HAP-1 (cell line): ENCODE results near the gene LRP1-AS.

Experiments
- DNase-seq, 2 experiments: peaks; one replicate each; pipeline ENCODE4 v3.0.0-alpha.2; 2016 to 2020; ENCODE audit warnings: low spot score in 2 of 2
- H3K27me3 ChIP-seq: fragments of 250-450 bp; sonication (Bioruptor Pico); 2 replicates; pipeline ENCODE4 v1.5.1; 2020; ENCODE audit warnings: low read depth, mild to moderate bottlenecking, moderate library complexity
- H3K36me3 ChIP-seq: fragments of 250-450 bp; sonication (Bioruptor Pico); replicated peaks from 2 replicates; pipeline ENCODE4 v1.5.1; 2020; ENCODE audit warnings: mild to moderate bottlenecking
- H3K4me1 ChIP-seq: fragments of 250-450 bp; sonication (Bioruptor Pico); 2 replicates; pipeline ENCODE4 v1.5.1; 2020; ENCODE audit warnings: mild to moderate bottlenecking
- H3K4me3 ChIP-seq: fragments of 250-450 bp; sonication (Bioruptor Pico); 2 replicates; pipeline ENCODE4 v1.5.1; 2020; ENCODE audit warnings: mild to moderate bottlenecking, moderate library complexity
- H3K9me3 ChIP-seq: fragments of 250-450 bp; sonication (Bioruptor Pico); 2 replicates; pipeline ENCODE4 v1.5.1; 2020; ENCODE audit warnings: mild to moderate bottlenecking, moderate library complexity
- in situ Hi-C: fragments of 300-500 bp; cut with MboI; formaldehyde crosslinking; loops from 3 replicates; pipeline ENCODE4 v1.14.3; 2020; ENCODE audit warnings: low sequenced_read_pairs, inconsistent platforms, mixed read lengths

Gene LRP1-AS

DNA sequence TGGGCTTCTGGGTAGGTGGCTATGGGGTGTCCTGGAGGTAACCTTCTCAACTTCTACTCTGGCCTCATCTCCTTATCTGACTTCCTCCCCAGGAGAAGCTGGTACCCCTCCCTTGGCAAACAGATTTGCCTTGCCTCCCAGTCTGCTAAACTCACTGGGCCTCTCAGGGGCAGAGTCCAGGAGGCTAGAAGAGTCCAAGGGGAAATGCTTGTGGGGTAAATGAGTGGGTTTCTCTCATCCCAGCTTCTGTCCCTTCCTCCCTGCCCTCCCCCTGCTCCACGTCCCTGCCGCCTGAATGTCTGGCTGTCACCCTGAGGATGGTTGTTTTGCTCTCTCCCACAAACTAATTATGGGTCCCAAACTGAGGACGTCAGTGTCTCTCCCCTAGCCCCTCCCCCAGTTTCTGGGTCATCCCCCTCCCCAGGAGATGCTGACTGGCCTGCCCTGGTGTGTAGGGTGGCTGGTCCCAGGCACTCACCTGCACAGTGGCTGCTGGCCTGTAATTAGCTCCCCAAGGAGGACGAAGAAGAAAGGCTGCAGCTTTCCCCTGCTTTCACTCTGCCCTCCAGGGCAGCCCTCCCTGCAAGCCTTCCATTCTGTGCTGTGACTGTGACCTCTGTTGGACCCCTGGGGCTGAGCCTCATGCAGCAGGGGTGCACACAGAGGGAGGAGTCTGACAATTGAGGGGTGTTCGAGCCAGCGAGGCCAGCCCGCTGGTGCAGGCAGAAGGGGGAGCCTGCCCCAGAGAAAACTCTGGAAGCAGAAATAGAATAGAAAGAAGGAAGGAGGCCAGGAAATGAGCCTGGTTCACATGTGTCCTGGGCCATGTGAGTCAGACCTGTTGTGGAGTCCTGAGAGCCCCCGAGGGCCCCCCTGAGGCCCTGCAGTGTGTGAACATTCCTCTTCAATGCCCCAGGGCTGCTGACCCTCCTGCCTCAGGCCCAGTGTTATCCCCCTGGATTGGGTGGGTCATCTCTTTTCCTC is at the start of gene LRP1-AS:
Gene LRP1-AS, minus strand, starts transcription at position 659 of the 984 bp plus-strand sequence.
- Histone ChIP-seq H3K9me3 (no peaks in the 10 kb centered on the region), H3K4me1 (no peaks in the 10 kb centered on the region), H3K4me3 (no peak within 1 kb of the TSS), H3K36me3 (no peaks in the 10 kb centered on the region; the same call in none of the 2 replicates), H3K27me3 (no peaks in the 10 kb centered on the region)
- in situ Hi-C loops: no loop called here
- DNase-seq: no peak

DNA sequence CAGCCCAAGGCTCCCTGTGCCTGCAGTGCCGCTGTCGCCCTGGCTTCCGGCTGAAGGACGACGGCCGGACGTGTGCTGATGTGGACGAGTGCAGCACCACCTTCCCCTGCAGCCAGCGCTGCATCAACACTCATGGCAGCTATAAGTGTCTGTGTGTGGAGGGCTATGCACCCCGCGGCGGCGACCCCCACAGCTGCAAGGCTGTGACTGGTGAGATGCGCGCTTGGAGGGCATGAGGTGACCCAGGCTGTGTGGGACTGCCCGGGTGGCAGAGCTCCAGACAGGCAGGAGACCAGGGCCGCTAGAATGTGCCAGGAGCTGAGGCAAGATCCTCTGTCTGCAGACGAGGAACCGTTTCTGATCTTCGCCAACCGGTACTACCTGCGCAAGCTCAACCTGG is 49.5 kb upstream of the LRP1-AS start:
- in situ Hi-C loops: no loop called here
- H3K4me3 ChIP-seq: no peak overlapping the region
- H3K4me1 ChIP-seq: no peaks in the 10 kb centered on the region
- no peaks in the 10 kb centered on the region for H3K9me3 ChIP-seq
- H3K36me3 ChIP-seq: peaks cover 4% of the 10 kb centered on the region
- no peaks in the 10 kb centered on the region for H3K27me3 ChIP-seq
- no peak for DNase-seq

DNA sequence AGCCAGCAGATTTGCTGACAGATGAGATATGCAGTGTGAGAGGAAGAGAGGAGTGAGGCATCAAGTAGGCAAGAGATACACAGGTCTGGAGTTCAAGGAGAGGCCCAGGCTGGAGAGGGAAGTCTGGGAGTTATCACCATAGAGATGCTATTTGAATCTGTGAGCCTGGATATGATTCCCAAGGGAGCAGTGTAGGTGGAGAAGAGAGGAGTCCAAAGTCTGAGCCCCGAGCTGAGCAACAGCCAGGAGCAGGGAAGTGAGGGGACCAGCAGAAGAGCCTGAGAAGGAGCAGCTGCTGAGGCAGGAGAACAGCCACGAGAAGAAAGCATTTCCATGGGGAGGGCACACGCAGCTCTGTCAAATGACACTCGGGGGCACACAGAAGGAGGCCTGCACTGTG is 49.0 kb upstream of the LRP1-AS start:
- Histone ChIP-seq H3K4me3 (no peak overlapping the region), H3K9me3 (no peaks in the 10 kb centered on the region), H3K36me3 (peaks cover 4% of the 10 kb centered on the region), H3K4me1 (no peaks in the 10 kb centered on the region), H3K27me3 (no peaks in the 10 kb centered on the region)
- in situ Hi-C loops: no loop called here
- DNase-seq: no peak

DNA sequence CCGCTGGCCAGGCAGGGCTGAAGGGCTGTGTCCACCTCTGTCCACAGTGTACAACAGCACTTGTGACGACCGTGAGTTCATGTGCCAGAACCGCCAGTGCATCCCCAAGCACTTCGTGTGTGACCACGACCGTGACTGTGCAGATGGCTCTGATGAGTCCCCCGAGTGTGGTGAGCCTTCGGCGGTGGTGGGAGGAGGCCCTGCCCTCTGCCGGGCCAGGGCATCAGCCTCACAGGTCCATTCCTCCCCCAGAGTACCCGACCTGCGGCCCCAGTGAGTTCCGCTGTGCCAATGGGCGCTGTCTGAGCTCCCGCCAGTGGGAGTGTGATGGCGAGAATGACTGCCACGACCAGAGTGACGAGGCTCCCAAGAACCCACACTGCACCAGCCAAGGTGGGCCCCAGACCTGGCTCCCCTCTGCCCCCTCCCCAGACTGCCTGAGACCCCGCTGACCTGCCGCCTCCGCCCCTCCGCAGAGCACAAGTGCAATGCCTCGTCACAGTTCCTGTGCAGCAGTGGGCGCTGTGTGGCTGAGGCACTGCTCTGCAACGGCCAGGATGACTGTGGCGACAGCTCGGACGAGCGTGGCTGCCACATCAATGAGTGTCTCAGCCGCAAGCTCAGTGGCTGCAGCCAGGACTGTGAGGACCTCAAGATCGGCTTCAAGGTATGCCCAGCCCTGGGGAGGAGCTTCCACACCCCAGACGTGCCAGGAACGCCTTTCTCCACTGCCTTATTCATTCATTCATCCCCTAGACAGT is 48.4 kb upstream of the LRP1-AS start:
- peaks cover 4% of the 10 kb centered on the region for H3K36me3 ChIP-seq
- no peaks in the 10 kb centered on the region for H3K9me3 ChIP-seq
- no peak overlapping the region for H3K4me3 ChIP-seq
- no peaks in the 10 kb centered on the region for H3K4me1 ChIP-seq
- DNase-seq: no peak
- in situ Hi-C loops: no loop called here
- H3K27me3 ChIP-seq: no peaks in the 10 kb centered on the region

DNA sequence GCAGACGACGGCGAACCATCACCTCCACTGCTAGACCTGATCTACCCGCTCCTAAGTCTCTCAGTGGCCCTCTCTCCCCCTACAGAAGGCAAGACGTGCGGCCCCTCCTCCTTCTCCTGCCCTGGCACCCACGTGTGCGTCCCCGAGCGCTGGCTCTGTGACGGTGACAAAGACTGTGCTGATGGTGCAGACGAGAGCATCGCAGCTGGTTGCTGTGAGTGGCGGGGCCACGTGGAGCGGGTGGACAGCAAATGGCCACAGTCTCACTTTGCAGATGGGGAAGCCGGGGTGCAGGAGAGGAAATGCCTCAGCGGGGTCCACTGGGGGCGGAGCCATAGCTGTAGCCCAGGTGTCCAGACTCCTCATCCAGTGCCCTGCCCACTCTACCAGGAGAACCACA is 47.8 kb upstream of the LRP1-AS start:
- Histone ChIP-seq H3K4me1 (no peaks in the 10 kb centered on the region), H3K9me3 (no peaks in the 10 kb centered on the region), H3K36me3 (peaks cover 4% of the 10 kb centered on the region), H3K4me3 (no peak overlapping the region), H3K27me3 (no peaks in the 10 kb centered on the region)
- no peak for DNase-seq
- in situ Hi-C loops: no loop called here

DNA sequence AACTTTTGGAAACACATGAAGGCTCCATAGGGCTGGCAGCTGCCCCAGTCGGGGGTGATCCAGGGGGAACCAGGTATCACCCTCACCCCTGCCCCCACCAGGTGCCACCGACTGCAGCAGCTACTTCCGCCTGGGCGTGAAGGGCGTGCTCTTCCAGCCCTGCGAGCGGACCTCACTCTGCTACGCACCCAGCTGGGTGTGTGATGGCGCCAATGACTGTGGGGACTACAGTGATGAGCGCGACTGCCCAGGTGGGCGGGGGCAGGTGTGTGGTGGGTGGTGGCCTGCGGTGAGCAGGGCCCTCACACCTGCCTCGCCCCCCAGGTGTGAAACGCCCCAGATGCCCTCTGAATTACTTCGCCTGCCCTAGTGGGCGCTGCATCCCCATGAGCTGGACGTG is 46.8 kb upstream of the LRP1-AS start:
- H3K36me3 ChIP-seq: peaks cover 4% of the 10 kb centered on the region
- H3K9me3 ChIP-seq: no peaks in the 10 kb centered on the region
- H3K27me3 ChIP-seq: no peaks in the 10 kb centered on the region
- no peak for DNase-seq
- no peaks in the 10 kb centered on the region for H3K4me1 ChIP-seq
- in situ Hi-C loops: no loop called here
- no peak overlapping the region for H3K4me3 ChIP-seq

DNA sequence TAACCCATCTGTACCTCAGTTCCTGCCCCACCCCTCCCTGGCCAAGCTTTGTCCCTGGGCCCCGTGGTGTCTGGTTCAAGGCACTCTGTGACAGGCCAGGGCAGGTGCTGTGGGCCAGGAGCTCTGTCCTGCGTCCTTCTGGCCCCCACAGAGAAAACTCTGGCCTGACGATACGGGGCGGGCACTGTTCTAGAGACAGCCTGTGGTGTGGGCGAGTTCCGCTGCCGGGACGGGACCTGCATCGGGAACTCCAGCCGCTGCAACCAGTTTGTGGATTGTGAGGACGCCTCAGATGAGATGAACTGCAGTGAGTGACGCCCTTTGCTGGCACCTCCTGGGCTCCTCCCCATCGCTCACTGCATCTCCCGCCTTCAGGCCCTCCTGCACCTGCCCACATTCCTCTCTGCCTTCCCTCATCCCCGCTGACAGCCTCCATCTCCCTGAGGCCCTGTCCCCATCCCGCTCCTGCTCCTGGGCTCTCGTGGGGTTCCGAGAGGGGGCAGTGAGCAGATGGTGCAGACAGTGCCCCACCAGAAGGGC is 46.4 kb upstream of the LRP1-AS start:
- no peaks in the 10 kb centered on the region for H3K4me1 ChIP-seq
- peaks cover 4% of the 10 kb centered on the region for H3K36me3 ChIP-seq
- H3K9me3 ChIP-seq: no peaks in the 10 kb centered on the region
- no peak overlapping the region for H3K4me3 ChIP-seq
- no peaks in the 10 kb centered on the region for H3K27me3 ChIP-seq
- no peak for DNase-seq
- in situ Hi-C loops: no loop called here

DNA sequence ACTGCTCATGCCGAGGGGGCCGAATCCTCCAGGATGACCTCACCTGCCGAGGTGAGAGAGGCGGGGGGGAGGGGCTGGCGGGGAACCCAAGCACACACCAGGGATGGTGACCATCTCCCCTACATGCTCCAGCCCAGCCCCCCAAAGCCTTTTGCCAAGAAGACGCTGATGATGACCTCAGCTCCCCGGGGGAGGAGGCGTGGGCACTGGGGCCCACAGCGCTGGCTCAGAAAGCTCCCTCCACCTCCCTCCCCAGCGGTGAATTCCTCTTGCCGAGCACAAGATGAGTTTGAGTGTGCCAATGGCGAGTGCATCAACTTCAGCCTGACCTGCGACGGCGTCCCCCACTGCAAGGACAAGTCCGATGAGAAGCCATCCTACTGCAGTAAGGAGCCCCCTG is 45.5 kb upstream of the LRP1-AS start:
- Histone ChIP-seq H3K27me3 (no peaks in the 10 kb centered on the region), H3K4me3 (no peak overlapping the region), H3K36me3 (no peaks in the 10 kb centered on the region; the same call in none of the 2 replicates), H3K9me3 (no peaks in the 10 kb centered on the region), H3K4me1 (no peaks in the 10 kb centered on the region)
- no peak for DNase-seq
- in situ Hi-C loops: no loop called here

DNA sequence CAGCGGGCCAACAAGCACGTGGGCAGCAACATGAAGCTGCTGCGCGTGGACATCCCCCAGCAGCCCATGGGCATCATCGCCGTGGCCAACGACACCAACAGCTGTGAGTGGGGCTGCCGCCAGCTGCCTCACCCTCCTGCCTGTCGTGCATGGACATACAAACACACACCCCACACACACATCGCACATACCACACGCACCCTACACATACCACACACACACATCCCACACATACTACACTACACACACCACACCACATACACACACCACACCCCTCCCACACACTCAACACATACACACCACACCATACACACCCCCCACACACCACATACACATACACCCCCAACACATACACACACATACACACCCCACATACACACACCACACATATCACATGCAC is 44.0 kb upstream of the LRP1-AS start:
- Histone ChIP-seq H3K36me3 (peaks cover 4% of the 10 kb centered on the region), H3K27me3 (no peaks in the 10 kb centered on the region), H3K4me3 (no peak overlapping the region), H3K4me1 (no peaks in the 10 kb centered on the region), H3K9me3 (no peaks in the 10 kb centered on the region)
- in situ Hi-C loops: no loop called here
- DNase-seq: no peak

DNA sequence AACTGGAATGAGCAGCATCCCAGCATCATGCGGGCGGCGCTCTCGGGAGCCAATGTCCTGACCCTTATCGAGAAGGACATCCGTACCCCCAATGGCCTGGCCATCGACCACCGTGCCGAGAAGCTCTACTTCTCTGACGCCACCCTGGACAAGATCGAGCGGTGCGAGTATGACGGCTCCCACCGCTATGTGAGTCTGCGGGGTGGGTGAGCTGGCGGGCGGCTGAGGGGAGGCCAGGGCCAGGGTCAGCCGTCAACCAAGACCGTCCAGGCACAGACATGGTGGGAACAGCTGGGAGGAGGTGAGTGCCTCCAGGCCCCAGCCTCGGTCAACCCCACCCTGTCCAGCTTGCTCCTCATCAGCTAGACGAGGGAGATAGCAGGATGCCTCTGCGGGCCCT is 43.4 kb upstream of the LRP1-AS start:
- no peak overlapping the region for H3K4me3 ChIP-seq
- in situ Hi-C loops: no loop called here
- peaks cover 6% of the 10 kb centered on the region for H3K36me3 ChIP-seq
- no peaks in the 10 kb centered on the region for H3K27me3 ChIP-seq
- H3K9me3 ChIP-seq: no peaks in the 10 kb centered on the region
- DNase-seq: no peak
- no peaks in the 10 kb centered on the region for H3K4me1 ChIP-seq

DNA sequence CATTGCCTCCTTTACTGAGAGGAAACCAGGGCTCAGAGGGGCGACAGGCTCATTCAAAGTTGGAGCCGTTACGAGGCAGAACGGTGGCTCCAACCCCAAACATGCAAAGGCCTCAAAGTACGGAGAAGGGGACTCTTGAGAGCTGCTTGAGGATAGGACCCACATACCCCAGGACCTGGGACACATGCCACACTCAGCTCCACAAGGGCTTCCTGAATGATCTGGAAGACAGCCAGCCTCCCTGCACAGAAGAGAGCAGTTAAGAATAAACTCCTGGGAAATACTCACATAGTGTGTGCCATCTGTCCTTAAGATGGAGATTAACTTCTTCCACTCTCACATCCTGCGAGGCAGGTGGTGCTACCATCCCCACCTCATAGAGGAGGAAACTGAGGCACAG is 42.6 kb upstream of the LRP1-AS start:
- peaks cover 6% of the 10 kb centered on the region for H3K36me3 ChIP-seq
- in situ Hi-C loops: no loop called here

DNA sequence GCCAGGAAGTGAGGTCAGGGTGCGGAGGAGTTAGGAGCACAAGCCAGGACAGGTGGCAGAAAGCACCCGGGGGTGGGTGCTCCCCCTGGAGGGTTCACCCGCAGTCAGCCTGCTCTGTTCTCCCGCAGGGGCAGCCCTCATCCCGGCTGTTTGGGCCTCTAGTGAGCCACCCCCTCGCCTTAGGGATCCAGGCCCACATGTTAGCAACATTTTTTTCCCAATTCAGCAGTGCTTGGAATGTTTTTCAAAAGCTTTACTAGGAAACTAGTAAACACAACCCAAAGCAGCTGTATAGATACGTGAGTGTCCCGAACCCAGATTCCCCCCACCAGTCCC is 40.6 kb upstream of the LRP1-AS start:
- no peaks in the 10 kb centered on the region for H3K4me1 ChIP-seq
- in situ Hi-C loops: no loop called here
- no peak overlapping the region for H3K4me3 ChIP-seq
- no peak for DNase-seq
- H3K27me3 ChIP-seq: no peaks in the 10 kb centered on the region
- H3K36me3 ChIP-seq: peaks cover 10% of the 10 kb centered on the region
- H3K9me3 ChIP-seq: no peaks in the 10 kb centered on the region

More for the DNA sequence above, 42.6 kb upstream of the LRP1-AS start:
- Histone ChIP-seq H3K4me1 (no peaks in the 10 kb centered on the region), H3K9me3 (no peaks in the 10 kb centered on the region), H3K4me3 (no peak overlapping the region), H3K27me3 (no peaks in the 10 kb centered on the region)
- no peak for DNase-seq

DNA sequence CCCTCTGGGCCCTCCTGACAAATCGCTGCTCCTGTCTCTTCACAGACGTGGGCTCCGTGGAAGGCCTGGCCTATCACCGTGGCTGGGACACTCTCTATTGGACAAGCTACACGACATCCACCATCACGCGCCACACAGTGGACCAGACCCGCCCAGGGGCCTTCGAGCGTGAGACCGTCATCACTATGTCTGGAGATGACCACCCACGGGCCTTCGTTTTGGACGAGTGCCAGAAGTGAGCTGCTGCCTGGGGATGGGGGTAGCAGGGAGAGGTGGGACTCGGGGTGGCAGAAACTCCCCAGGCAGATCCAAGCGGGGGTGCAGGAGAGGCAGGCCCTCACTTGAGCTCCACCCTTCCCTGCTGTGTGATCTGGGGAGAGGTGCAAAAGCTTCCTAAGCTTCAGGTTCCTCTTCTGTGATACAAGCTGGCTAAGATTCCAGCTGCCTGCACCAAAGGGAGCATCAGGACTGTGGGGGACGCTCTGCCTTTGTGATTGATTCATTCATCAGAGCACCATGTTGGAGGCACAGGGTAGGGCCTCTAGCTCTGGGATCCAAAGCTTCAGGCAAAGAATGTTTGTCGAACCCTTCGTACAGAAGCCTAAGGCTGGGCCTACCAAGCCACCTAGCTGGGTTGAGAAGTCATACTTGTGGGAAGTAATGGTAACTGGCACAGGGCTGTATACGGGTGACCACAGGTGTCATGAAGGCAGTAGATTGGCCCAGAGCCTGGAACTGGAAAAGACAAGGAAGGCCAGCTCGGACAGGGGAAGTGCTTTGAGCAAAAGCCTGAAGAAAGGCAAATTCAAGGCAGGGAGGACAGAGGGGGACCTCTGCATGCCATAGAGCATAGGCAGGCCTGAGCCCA is 40.0 kb upstream of the LRP1-AS start:
- no peak for DNase-seq
- Histone ChIP-seq H3K4me1 (no peaks in the 10 kb centered on the region), H3K9me3 (no peaks in the 10 kb centered on the region), H3K27me3 (no peaks in the 10 kb centered on the region), H3K36me3 (peaks cover 10% of the 10 kb centered on the region), H3K4me3 (no peak overlapping the region)
- in situ Hi-C loops: no loop called here
